ENCODE measurements around the gene LYPD6.

Gene LYPD6

GRCh38 chr2:149330127-149331022 lies at the start of gene LYPD6:
Gene LYPD6, plus strand, starts transcription at chr2:149330587. Its CDS starts 107,122 bp downstream, at chr2:149437709.
- peak within 1 kb of the TSS; percentile 71 for H3K4me3 ChIP-seq (ENCODE audit: low read depth, low read length)

DNA sequence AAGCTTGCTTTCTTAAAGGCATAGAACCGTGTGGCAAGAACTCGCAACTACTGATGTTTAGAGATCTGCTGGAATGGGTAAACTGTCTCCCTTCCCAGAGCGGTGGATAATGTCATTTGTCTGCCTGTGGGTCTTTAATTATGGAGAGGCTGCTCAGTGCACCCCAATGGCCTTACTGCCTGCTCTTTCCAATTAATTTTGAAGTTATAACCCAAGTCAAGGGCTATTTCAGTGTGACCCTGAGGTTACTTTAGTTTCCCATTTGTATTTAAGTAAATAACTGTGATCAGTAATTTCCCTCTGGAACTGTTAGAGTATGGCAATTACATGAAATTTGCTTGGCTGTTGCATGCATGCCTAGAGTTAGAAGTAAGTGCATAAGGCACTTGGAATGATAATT lies 48.9 kb upstream of the LYPD6 start:
- TF ChIP-seq, protein P1, sequence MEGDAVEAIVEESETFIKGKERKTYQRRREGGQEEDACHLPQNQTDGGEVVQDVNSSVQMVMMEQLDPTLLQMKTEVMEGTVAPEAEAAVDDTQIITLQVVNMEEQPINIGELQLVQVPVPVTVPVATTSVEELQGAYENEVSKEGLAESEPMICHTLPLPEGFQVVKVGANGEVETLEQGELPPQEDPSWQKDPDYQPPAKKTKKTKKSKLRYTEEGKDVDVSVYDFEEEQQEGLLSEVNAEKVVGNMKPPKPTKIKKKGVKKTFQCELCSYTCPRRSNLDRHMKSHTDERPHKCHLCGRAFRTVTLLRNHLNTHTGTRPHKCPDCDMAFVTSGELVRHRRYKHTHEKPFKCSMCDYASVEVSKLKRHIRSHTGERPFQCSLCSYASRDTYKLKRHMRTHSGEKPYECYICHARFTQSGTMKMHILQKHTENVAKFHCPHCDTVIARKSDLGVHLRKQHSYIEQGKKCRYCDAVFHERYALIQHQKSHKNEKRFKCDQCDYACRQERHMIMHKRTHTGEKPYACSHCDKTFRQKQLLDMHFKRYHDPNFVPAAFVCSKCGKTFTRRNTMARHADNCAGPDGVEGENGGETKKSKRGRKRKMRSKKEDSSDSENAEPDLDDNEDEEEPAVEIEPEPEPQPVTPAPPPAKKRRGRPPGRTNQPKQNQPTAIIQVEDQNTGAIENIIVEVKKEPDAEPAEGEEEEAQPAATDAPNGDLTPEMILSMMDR (IDR thresholded peaks at IDR 0.05; ENCODE audit: borderline replicate concordance, insufficient read depth, low read depth, low read length): no peak

More at GRCh38 chr2:149330127-149331022, at the start of gene LYPD6:
- TF ChIP-seq, protein P1 (IDR thresholded peaks at IDR 0.05; ENCODE audit: borderline replicate concordance, insufficient read depth, low read depth, low read length): 0 out of 2 replicates have a peak, but pooled peaks have one; percentile 2

GRCh38 chr2:149290662-149291061 lies 39.7 kb upstream of the LYPD6 start:
- H3K4me3 ChIP-seq (ENCODE audit: low read depth, low read length): no peak overlapping the region
- TF ChIP-seq, protein P1 (IDR thresholded peaks at IDR 0.05; ENCODE audit: borderline replicate concordance, insufficient read depth, low read depth, low read length): no peak

More for the DNA sequence above, 48.9 kb upstream of the LYPD6 start:
- H3K4me3 ChIP-seq (ENCODE audit: low read depth, low read length): no peak overlapping the region

DNA sequence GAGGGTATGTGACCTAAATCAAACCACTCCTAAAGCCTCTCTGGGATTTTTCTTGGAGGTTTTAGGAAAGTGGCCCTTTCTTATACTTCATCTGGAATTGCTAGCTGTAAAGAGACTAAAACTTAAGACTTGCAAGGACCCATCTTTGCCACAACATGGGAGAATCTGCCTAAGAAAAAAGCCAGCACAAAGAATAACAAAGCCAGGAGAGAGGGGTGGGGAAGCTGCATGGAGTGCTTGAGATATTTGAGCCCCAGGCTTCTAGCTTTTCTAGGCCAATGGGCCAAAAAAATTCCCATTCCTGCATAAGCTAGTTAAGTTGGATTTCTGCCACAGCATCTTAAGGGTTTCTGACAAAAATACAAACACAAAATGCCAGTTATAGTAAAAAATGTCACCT lies 38.5 kb upstream of the LYPD6 start:
- H3K4me3 ChIP-seq (ENCODE audit: low read depth, low read length): no peak overlapping the region

GRCh38 chr2:149296031-149296430 lies 34.4 kb upstream of the LYPD6 start:
- TF ChIP-seq, protein P1 (IDR thresholded peaks at IDR 0.05; ENCODE audit: borderline replicate concordance, insufficient read depth, low read depth, low read length): no peak
- no peak overlapping the region for H3K4me3 ChIP-seq (ENCODE audit: low read depth, low read length)

More for the DNA sequence above, 38.5 kb upstream of the LYPD6 start:
- TF ChIP-seq, protein P1 (IDR thresholded peaks at IDR 0.05; ENCODE audit: borderline replicate concordance, insufficient read depth, low read depth, low read length): no peak

DNA sequence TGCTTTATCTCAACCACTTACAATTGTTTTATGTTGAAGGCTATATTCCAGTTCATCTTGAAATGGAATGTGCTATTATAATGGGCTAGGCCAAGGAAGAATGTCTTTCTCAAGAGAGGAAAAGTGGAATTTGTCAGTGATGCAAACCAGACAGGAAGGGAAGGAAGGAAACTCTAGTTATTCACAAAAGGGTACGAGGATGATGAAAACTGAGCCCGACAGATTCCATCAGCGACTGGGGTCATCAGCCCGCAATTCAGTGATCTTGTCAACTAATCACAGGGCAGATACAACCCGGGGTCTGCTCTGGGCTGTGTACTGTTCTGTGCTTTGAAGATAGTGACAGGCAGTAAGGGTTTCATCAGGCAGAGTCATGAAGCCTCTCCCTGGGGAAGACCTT lies 23.4 kb upstream of the LYPD6 start:
- TF ChIP-seq, protein P1 (IDR thresholded peaks at IDR 0.05; ENCODE audit: borderline replicate concordance, insufficient read depth, low read depth, low read length): no peak

DNA sequence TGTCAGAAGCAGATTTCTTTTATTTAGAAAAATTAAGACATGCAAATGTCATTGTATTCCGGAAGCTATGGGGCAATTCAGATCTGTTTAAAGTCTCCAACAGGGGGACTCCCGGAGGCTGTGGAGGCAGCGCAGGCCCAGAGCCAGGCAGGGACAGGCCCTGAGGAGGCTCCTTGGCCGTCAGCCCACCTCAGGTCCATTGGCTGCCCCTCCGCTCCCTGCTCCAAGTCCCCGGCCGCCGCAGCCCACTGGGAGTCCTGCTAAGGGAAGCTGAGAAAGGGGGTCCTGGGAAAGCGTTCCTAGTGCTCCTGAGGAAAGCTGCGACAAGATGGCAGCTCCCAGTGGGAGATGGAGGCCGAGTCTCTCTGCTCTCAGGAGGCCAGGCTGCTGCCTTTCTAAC lies 20.0 kb upstream of the LYPD6 start:
- no peak overlapping the region for H3K4me3 ChIP-seq (ENCODE audit: low read depth, low read length)
- TF ChIP-seq, protein P1 (IDR thresholded peaks at IDR 0.05; ENCODE audit: borderline replicate concordance, insufficient read depth, low read depth, low read length): no peak

More for the DNA sequence above, 23.4 kb upstream of the LYPD6 start:
- no peak overlapping the region for H3K4me3 ChIP-seq (ENCODE audit: low read depth, low read length)
